Breast epithelium (tissue), 3 donors: ENCODE results near the gene ADH1A.

Source experiments
- POLR2A ChIP-seq: fragments of 450-650 bp; IDR thresholded peaks from one replicate; pipeline ENCODE4 v1.6.1; 2016; ENCODE audit warnings: antibody characterized with exemption, mild to moderate bottlenecking, moderate library complexity
- POLR2AphosphoS5 ChIP-seq, 3 donors: sonication (generic); formaldehyde crosslinking; IDR thresholded peaks; one replicate each; pipeline ENCODE4 v1.6.1; 2017; ENCODE audit warnings: antibody characterized with exemption in 3 of 3
- TF ChIP-seq, protein P1 (sequence below), 3 donors: fragments of 450-650 bp; IDR thresholded peaks; one replicate each; pipeline ENCODE4 v1.5.1; 2016 to 2017; ENCODE audit warnings: antibody characterized with exemption in 3 of 3, mild to moderate bottlenecking in 3 of 3, moderate library complexity in 3 of 3

DNA sequence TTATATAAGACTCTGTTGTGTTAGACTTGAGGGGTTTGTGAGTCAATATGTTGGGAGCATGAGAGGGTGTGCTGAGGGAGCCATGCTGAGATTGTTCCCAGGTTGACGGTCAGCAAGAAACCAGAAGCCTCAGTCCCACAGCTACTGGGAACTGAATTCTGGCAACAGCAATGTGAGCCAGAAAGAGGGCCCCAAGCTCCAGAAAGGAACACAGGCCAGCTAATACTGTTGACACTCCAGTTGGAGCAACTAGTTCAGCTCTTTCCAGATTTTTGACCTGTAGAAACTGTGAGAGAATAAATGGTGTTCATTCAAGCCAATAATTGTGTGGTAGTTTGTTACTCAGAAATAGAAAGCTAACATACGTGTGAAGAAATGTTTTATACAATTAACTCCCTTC lies 17.1 kb downstream of the ADH1A start:
- TF ChIP-seq, protein P1, sequence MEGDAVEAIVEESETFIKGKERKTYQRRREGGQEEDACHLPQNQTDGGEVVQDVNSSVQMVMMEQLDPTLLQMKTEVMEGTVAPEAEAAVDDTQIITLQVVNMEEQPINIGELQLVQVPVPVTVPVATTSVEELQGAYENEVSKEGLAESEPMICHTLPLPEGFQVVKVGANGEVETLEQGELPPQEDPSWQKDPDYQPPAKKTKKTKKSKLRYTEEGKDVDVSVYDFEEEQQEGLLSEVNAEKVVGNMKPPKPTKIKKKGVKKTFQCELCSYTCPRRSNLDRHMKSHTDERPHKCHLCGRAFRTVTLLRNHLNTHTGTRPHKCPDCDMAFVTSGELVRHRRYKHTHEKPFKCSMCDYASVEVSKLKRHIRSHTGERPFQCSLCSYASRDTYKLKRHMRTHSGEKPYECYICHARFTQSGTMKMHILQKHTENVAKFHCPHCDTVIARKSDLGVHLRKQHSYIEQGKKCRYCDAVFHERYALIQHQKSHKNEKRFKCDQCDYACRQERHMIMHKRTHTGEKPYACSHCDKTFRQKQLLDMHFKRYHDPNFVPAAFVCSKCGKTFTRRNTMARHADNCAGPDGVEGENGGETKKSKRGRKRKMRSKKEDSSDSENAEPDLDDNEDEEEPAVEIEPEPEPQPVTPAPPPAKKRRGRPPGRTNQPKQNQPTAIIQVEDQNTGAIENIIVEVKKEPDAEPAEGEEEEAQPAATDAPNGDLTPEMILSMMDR (IDR thresholded peaks at IDR 0.05) = no peak
- TF ChIP-seq POLR2A = no peak
- no peak for TF ChIP-seq POLR2AphosphoS5 (IDR thresholded peaks at IDR 0.05)
